ENCODE data around the gene SLC12A7.
A peak's percentile ranks its signal among the peaks of the same experiment; 100 is the strongest.
"Not testable (repeated sequence)": the region's sequence is repeated elsewhere in the genome, so short reads cannot be mapped to it uniquely, and the experiment has no call there.

SLC12A7 gene

GRCh38 chr5:1109542-1110306, 2.1 kb downstream of the SLC12A7 start:
- DNase-seq (ENCODE audit: low spot score) = no peak

GRCh38 chr5:1108865-1109174, 3.0 kb downstream of the SLC12A7 start:
- DNase-seq (ENCODE audit: low spot score) = no peak

GRCh38 chr5:1108023-1108864, 3.6 kb downstream of the SLC12A7 start:
- DNase-seq (ENCODE audit: low spot score) = no peak

GRCh38 chr5:1107167-1108022, 4.5 kb downstream of the SLC12A7 start:
- DNase-seq (ENCODE audit: low spot score) = peak; percentile 67

GRCh38 chr5:1106385-1107166, 5.3 kb downstream of the SLC12A7 start:
- no peak for DNase-seq (ENCODE audit: low spot score)

- peak; percentile 96 for DNase-seq (ENCODE audit: low spot score)
Measured at GRCh38 chr5:1105350-1106265, 6.3 kb downstream of the SLC12A7 start.

- no peak for DNase-seq (ENCODE audit: low spot score)
Measured at GRCh38 chr5:1104327-1105006, 7.4 kb downstream of the SLC12A7 start.

- DNase-seq (ENCODE audit: low spot score) = no peak
Measured at GRCh38 chr5:1103505-1104326, 8.1 kb downstream of the SLC12A7 start.

GRCh38 chr5:1103093-1103492, 8.8 kb downstream of the SLC12A7 start:
- no peak for DNase-seq (ENCODE audit: low spot score)

- DNase-seq (ENCODE audit: low spot score) = no peak
Measured at GRCh38 chr5:1101961-1102713, 9.7 kb downstream of the SLC12A7 start.

GRCh38 chr5:1100664-1101574, 10.9 kb downstream of the SLC12A7 start:
- DNase-seq (ENCODE audit: low spot score) = no peak

GRCh38 chr5:1099926-1100663, 11.8 kb downstream of the SLC12A7 start:
- no peak for DNase-seq (ENCODE audit: low spot score)

GRCh38 chr5:1098986-1099597, 12.8 kb downstream of the SLC12A7 start:
- DNase-seq (ENCODE audit: low spot score) = no peak

- not testable (repeated sequence) for DNase-seq (ENCODE audit: low spot score)
Measured at GRCh38 chr5:1097988-1098385, 13.9 kb downstream of the SLC12A7 start.

GRCh38 chr5:1097381-1097987, 14.4 kb downstream of the SLC12A7 start:
- DNase-seq (ENCODE audit: low spot score) = no peak

- no peak for DNase-seq (ENCODE audit: low spot score)
Measured at GRCh38 chr5:1096838-1097237, 15.0 kb downstream of the SLC12A7 start.
